IMR-90 (cell line): ENCODE measurements around the gene ITGA2. TPM values are rescaled to one million over a fixed set of nuclear protein-coding genes. Genes with fewer than 3 reads are reported as not detected.

ENCODE experiments used
- ATAC-seq: fragments of 200-7000 bp; cut with Tn5 transposase; 2 replicates; pipeline ENCODE4 v1.9.1; 2020; ENCODE audit warnings: low read depth, mild to moderate bottlenecking, moderate library complexity
- BruUV-seq: library from RNA; stranded (reverse); fragments of 400-500 nt; replicated peaks from 2 replicates; lab custom pipeline; 2021; lab: Mats Ljungman, UMichigan
- CTCF ChIA-PET: fragments of 300-600 bp; formaldehyde crosslinking; extraction: SDS; loops from one replicate; lab custom pipeline; 2021; ENCODE audit warnings: antibody characterized with exemption; lab: Yijun Ruan, JAX
- POLR2A ChIA-PET: fragments of 300-600 bp; sonication (Branson Sonifier 250); formaldehyde crosslinking; loops from one replicate; lab custom pipeline; 2022; ENCODE audit warnings: antibody characterized with exemption; ENCODE audit not compliant: unreplicated experiment; lab: Charles Lee
- DNase-seq: peaks from one replicate; pipeline ENCODE4 v3.0.0; 2013
- H2AFZ ChIP-seq: replicated peaks from 2 replicates; pipeline ENCODE3; 2013; ENCODE audit warnings: low read length, mild to moderate bottlenecking; ENCODE audit not compliant: poor library complexity
- H2AK5ac ChIP-seq: 2 replicates; pipeline ENCODE4 v1.6.1; 2013; ENCODE audit warnings: low read depth, low read length, inconsistent platforms
- H2AK9ac ChIP-seq: replicated peaks from 2 replicates; pipeline ENCODE3; 2013; ENCODE audit warnings: mild to moderate bottlenecking, low read depth, low read length, moderate library complexity; ENCODE audit not compliant: poor library complexity
- H2BK120ac ChIP-seq: 2 replicates; pipeline ENCODE4 v1.6.1; 2013; ENCODE audit warnings: low read depth, low read length, inconsistent platforms
- H2BK15ac ChIP-seq: 3 replicates; pipeline ENCODE4 v1.6.1; 2013; ENCODE audit warnings: low read depth, low read length, inconsistent platforms
- H2BK20ac ChIP-seq: 2 replicates; pipeline ENCODE4 v1.6.1; 2013; ENCODE audit warnings: low read depth, mild to moderate bottlenecking, inconsistent platforms, low read length, moderate library complexity
- H2BK5ac ChIP-seq: 2 replicates; pipeline ENCODE4 v1.6.1; 2013; ENCODE audit warnings: mild to moderate bottlenecking, low read depth, low read length, inconsistent platforms; ENCODE audit not compliant: poor library complexity, severe bottlenecking
- H3K14ac ChIP-seq: replicated peaks from 2 replicates; pipeline ENCODE4 v1.6.1; 2013; ENCODE audit warnings: low read depth, low read length, inconsistent platforms
- H3K18ac ChIP-seq: 2 replicates; pipeline ENCODE4 v1.6.1; 2013; ENCODE audit warnings: low read depth, low read length, control low read depth
- H3K23ac ChIP-seq: 2 replicates; pipeline ENCODE4 v1.6.1; 2013; ENCODE audit warnings: low read depth, low read length, inconsistent platforms
- H3K27ac ChIP-seq: 2 replicates; pipeline ENCODE4 v1.5.1; 2013; ENCODE audit warnings: mild to moderate bottlenecking, control low read depth, low read length; ENCODE audit not compliant: insufficient read depth
- H3K27me3 ChIP-seq: 2 replicates; pipeline ENCODE4 v1.6.1; 2013; ENCODE audit warnings: low read length; ENCODE audit not compliant: control insufficient read depth, insufficient read depth
- H3K36me3 ChIP-seq: 2 replicates; pipeline ENCODE4 v1.6.1; 2013; ENCODE audit warnings: low read length, mixed read lengths; ENCODE audit not compliant: control insufficient read depth, insufficient read depth
- H3K4ac ChIP-seq: 2 replicates; pipeline ENCODE4 v1.6.1; 2013; ENCODE audit warnings: low read depth, low read length, inconsistent platforms
- H3K4me1 ChIP-seq: 2 replicates; pipeline ENCODE4 v1.6.1; 2013; ENCODE audit warnings: low read length, mixed read lengths; ENCODE audit not compliant: control insufficient read depth, insufficient read depth
- H3K4me2 ChIP-seq: 2 replicates; pipeline ENCODE4 v1.6.1; 2013; ENCODE audit warnings: low read depth, mild to moderate bottlenecking, control low read depth, low read length, moderate library complexity
- H3K4me3 ChIP-seq: 2 replicates; pipeline ENCODE4 v1.5.1; 2013; ENCODE audit warnings: low read depth, mild to moderate bottlenecking, control low read depth, low read length, moderate library complexity; ENCODE audit not compliant: insufficient read depth
- H3K56ac ChIP-seq: 2 replicates; pipeline ENCODE4 v1.6.1; 2013; ENCODE audit warnings: low read length, inconsistent platforms; ENCODE audit not compliant: insufficient read depth; ENCODE audit errors: extremely low read depth
- H3K79me1 ChIP-seq, 2 experiments: 2 replicates each; pipeline ENCODE4 v1.6.1; 2013; ENCODE audit warnings: low read length in 2 of 2, inconsistent platforms in 1 of 2, low read depth in 1 of 2
- H3K9ac ChIP-seq: 2 replicates; pipeline ENCODE4 v1.6.1; 2013; ENCODE audit warnings: low read depth, low read length, control low read depth
- H3K9me1 ChIP-seq: 2 replicates; pipeline ENCODE4 v1.6.1; 2013; ENCODE audit warnings: low read length, inconsistent platforms; ENCODE audit not compliant: insufficient read depth
- H3K9me3 ChIP-seq: 2 replicates; pipeline ENCODE4 v1.6.1; 2013; ENCODE audit warnings: low read length; ENCODE audit not compliant: control insufficient read depth, insufficient read depth
- H4K20me1 ChIP-seq: 2 replicates; pipeline ENCODE4 v1.6.1; 2013; ENCODE audit warnings: low read length, inconsistent platforms; ENCODE audit not compliant: insufficient read depth
- H4K5ac ChIP-seq: 2 replicates; pipeline ENCODE4 v1.6.1; 2013; ENCODE audit warnings: mild to moderate bottlenecking, low read depth, low read length, control low read depth
- H4K8ac ChIP-seq, 2 experiments: 2 replicates each; pipeline ENCODE4 v1.6.1; 2013; ENCODE audit warnings: low read depth in 2 of 2, low read length in 2 of 2, control low read depth in 1 of 2, inconsistent platforms in 1 of 2
- H4K91ac ChIP-seq: 2 replicates; pipeline ENCODE4 v1.6.1; 2013; ENCODE audit warnings: low read depth, low read length, inconsistent platforms; ENCODE audit not compliant: insufficient read depth
- BHLHE40 ChIP-seq: fragments of 150-350 bp; IDR thresholded peaks from 2 replicates; pipeline ENCODE4 v1.6.1; 2016; ENCODE audit warnings: mild to moderate bottlenecking, low read depth, low read length
- CTCF ChIP-seq: conservative IDR thresholded peaks from 2 replicates; pipeline ENCODE4 v1.5.1; 2012; ENCODE audit warnings: mild to moderate bottlenecking, low read depth, low read length, improper control_type of control experiment
- ELK1 ChIP-seq: fragments of 150-350 bp; IDR thresholded peaks from 2 replicates; pipeline ENCODE4 v1.6.1; 2016; ENCODE audit warnings: low read depth, mild to moderate bottlenecking, low read length, moderate library complexity, borderline replicate concordance
- FOS ChIP-seq: fragments of 150-350 bp; IDR thresholded peaks from 2 replicates; pipeline ENCODE4 v1.6.1; 2016; ENCODE audit warnings: low read depth, low read length
- MAZ ChIP-seq: IDR thresholded peaks from 2 replicates; pipeline ENCODE4 v1.6.1; 2012; ENCODE audit warnings: low read depth, mild to moderate bottlenecking, low read length, improper control_type of control experiment, moderate library complexity, borderline replicate concordance
- NFE2L2 ChIP-seq: fragments of 150-350 bp; IDR thresholded peaks from 2 replicates; pipeline ENCODE4 v1.6.1; 2016; ENCODE audit warnings: low read depth, mild to moderate bottlenecking, low read length
- POLR2A ChIP-seq: IDR thresholded peaks from 2 replicates; pipeline ENCODE4 v1.6.1; 2012; ENCODE audit warnings: mild to moderate bottlenecking, low read depth, low read length
- RAD21 ChIP-seq: IDR thresholded peaks from 2 replicates; pipeline ENCODE4 v1.6.1; 2012; ENCODE audit warnings: low read length, improper control_type of control experiment
- RCOR1 ChIP-seq: IDR thresholded peaks from 2 replicates; pipeline ENCODE4 v1.6.1; 2012; ENCODE audit warnings: mild to moderate bottlenecking, low read length, improper control_type of control experiment; ENCODE audit not compliant: insufficient replicate concordance
- RFX5 ChIP-seq: IDR thresholded peaks from 2 replicates; pipeline ENCODE4 v1.8.0; 2012; ENCODE audit warnings: low read depth, mild to moderate bottlenecking, low read length, moderate library complexity
- SMC3 ChIP-seq: fragments of 150-350 bp; IDR thresholded peaks from 2 replicates; pipeline ENCODE4 v1.6.1; 2016; ENCODE audit warnings: low read depth, mild to moderate bottlenecking, antibody characterized with exemption, low read length, moderate library complexity
- USF2 ChIP-seq: fragments of 150-350 bp; IDR thresholded peaks from 2 replicates; pipeline ENCODE4 v1.6.1; 2017; ENCODE audit warnings: mild to moderate bottlenecking, antibody characterized with exemption, low read length, low read depth
- WGBS, 2 experiments: methylation state at CpG; one replicate each; pipeline versions ENCODE4 v1.1.5 to v1.1.7; 2013; ENCODE audit warnings: missing lambda C conversion rate in 2 of 2; ENCODE audit not compliant: insufficient read length in 1 of 2; ENCODE audit errors: extremely low coverage in 2 of 2; 5-methylcytosine and 5-hydroxymethylcytosine counted together
- dilution Hi-C: fragments of 300-500 bp; cut with HindIII; formaldehyde crosslinking; loops from one replicate; pipeline ENCODE4 v1.14.3; 2018; ENCODE audit warnings: low sequenced_read_pairs; ENCODE audit not compliant: unreplicated experiment
- in situ Hi-C: fragments of 300-500 bp; cut with MboI; formaldehyde crosslinking; loops from 3 replicates; pipeline ENCODE4 v1.14.3; 2019; ENCODE audit warnings: low sequenced_read_pairs, inconsistent platforms, mixed read lengths
- intact Hi-C: fragments of 100-400 bp; cut with micrococcal nuclease; formaldehyde crosslinking; loops from 2 replicates; pipeline ENCODE4 v1.10.0; 2022
- polyA plus RNA-seq, 3 experiments: library from polyadenylated mRNA; depleted of rRNA; stranded (reverse); fragments of >200 nt; gene quantifications; 2 replicates each; pipeline ENCODE4 v1.2.3, GENCODE V29; 2012; ENCODE audit warnings: low replicate concordance in 1 of 3
- total RNA-seq: library from RNA; depleted of rRNA; stranded (reverse); fragments of >200 nt; gene quantifications from 2 replicates; pipeline ENCODE4 v1.2.3, GENCODE V29; 2012

ITGA2 gene
- total and polyA plus RNA-seq, 2 of the 4 experiments (the other 2 are of a cell fraction) = 23.3 to 93.4 TPM

- dilution Hi-C loops = no loop called here
- H3K4ac ChIP-seq = peak overlapping the region; percentile 11; the same call in 1 of the 2 replicates
- intact Hi-C loops = no loop called here
- peak overlapping the region; percentile 21; the same call in 1 of the 2 replicates for H2BK120ac ChIP-seq
- H3K56ac ChIP-seq = no peak overlapping the region
- no peak overlapping the region for H3K18ac ChIP-seq
- no peak overlapping the region for H2BK5ac ChIP-seq
- H3K23ac ChIP-seq = peak overlapping the region; percentile 54; the same call in 1 of the 2 replicates
- H3K79me1 ChIP-seq = peaks cover 0 to 56% of the 10 kb centered on the region in 2 experiments; a peak in 2 of 4 replicates
- peak overlapping the region; percentile 26; the same call in 1 of the 2 replicates for H2AK5ac ChIP-seq
- in situ Hi-C loops = no loop called here
- H3K4me3 ChIP-seq = no peak overlapping the region
- DNase-seq (no peak), ATAC-seq (no peak)
- H3K4me1 ChIP-seq = peaks cover 18% of the 10 kb centered on the region
- ChIA-PET POLR2A (no interaction called here), CTCF (no interaction called here)
- no peak overlapping the region for H2BK15ac ChIP-seq
- H3K27me3 ChIP-seq = no peaks in the 10 kb centered on the region
- peaks cover 10% of the 10 kb centered on the region; the same call in 1 of the 2 replicates for H4K20me1 ChIP-seq
- no peak overlapping the region for H2AK9ac ChIP-seq
- no peak for TF ChIP-seq NFE2L2
- no peak for TF ChIP-seq MAZ
- TF ChIP-seq FOS = no peak
- TF ChIP-seq SMC3 = no peak
- no peak for TF ChIP-seq RFX5
- no peak for TF ChIP-seq POLR2A
- no peak for TF ChIP-seq RCOR1
- no peak for TF ChIP-seq CTCF
- TF ChIP-seq USF2 = no peak
- TF ChIP-seq RAD21 = no peak
- no peak for TF ChIP-seq BHLHE40
- no peak for TF ChIP-seq ELK1
- no peak overlapping the region for H2AFZ ChIP-seq
- no peak overlapping the region; a peak in 1 of 4 replicates for H4K8ac ChIP-seq
- no peak overlapping the region; the same call in 1 of the 2 replicates for H4K5ac ChIP-seq
- no TSS peak for BruUV-seq
- no peak overlapping the region for H3K9ac ChIP-seq
- no peak overlapping the region for H3K27ac ChIP-seq
- H3K9me3 ChIP-seq = no peaks in the 10 kb centered on the region
- 100% methylated on average over 1 of the region's 1 CpG; no CpG with 5 or more reads in 1 of the 2 experiments for WGBS, 2 experiments
- peak overlapping the region; percentile 45 for H3K14ac ChIP-seq
- H3K36me3 ChIP-seq = peaks cover 5% of the 10 kb centered on the region; the same call in 1 of the 2 replicates
- H4K91ac ChIP-seq = no peak overlapping the region
- H3K9me1 ChIP-seq = peaks cover 8% of the 10 kb centered on the region; the same call in 1 of the 2 replicates
- peak overlapping the region; percentile 47; the same call in 1 of the 2 replicates for H3K4me2 ChIP-seq
- no peak overlapping the region for H2BK20ac ChIP-seq
Measured at GRCh38 chr5:52995095-52995494, 5.9 kb downstream of the ITGA2 start.
